ENCODE measurements around the gene EFNB2.

Gene EFNB2

DNA sequence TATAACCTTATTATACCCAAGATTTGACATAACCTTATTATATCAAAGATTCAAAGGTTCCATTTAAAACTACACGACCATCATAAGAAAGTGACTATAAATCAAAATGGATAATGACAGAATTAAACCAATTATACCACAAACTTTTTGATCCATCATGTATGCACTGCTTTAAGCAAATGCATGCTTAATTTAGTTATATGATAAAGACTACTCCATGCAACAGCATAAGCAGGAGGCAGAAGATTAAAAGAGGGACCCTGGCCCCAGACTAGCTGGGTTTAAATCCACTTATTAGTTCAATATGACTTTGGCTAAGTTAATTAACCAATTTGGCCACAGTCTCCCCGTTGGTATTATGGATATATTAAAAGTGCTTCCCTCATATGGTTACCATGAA lies 11.4 kb downstream of the EFNB2 start:
- no peak for DNase-seq

DNA sequence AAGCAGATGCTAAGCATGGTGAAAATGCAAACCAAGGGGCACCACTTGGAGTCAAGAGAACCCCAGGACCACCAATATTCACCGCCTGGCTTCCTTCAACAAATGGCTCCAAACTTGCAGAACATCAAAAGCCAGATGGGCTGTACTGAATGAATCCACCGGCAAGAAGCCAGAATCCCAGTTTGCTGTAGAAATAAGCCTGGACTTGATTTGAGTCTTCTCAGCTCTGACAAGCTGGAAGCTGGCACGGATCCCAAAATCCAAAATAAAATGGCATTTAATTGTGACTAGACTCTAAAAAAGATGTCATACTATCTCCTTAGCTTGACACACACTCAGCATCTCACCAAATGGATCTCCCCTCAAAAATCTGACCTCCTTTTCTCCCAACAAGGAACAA lies 11.9 kb downstream of the EFNB2 start:
- DNase-seq, result no peak

DNA sequence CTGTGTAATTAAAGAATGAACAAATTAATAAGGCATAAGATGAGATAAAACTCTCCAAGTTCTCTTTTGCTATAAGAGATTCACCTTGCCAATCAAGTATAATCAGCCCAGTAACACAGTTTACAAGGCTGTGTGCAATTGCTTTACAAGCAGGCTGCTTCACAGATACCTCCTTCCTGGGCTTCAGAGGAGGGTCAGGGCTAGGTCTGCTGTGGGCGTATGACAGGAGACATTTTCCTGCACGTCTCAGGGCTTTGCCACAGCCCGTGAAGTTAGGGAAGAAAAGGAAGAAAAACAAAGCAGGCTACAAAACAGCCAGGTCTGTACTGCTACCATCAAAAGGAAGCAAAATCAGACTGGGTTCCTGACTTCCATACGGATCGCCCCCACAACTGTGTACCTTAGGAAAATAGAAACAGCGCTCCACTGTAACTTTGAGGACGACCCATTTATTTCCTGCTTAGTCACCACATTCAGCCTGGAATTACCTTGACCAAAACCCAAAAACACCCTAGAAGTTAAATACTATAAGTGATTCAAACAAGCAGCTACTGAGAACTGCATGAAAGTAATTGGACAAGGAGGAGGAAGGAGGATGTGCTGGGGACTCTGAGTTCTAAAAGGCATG lies 12.4 kb downstream of the EFNB2 start:
- no peak for DNase-seq

DNA sequence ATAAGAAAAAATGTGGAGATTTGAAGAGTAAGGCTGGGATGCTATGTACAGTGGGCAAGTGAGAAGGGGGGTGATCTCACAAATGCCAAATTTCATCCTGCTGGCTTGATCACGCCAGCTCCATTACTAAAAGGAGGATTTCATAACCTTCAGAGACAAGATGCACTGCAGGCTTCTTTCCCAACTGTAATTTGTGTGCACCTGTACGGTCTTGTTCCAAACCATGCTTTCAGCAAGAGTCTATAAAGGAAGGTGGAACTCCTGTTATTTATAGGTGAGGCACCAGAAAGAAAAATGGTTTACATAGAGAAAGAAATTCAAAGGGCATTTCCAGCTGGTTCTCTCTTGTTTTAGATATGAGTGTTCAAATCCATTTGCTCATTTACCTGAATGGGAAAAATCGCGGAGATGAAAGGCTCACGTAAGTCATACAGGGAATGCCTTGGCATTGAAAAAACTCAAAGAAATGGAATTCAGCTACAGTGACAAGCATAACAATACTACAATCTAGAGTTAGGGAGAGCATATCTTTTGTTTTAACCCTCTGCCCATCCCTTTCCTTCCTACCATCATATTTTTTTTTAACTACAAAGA lies 13.3 kb downstream of the EFNB2 start:
- DNase-seq, result no peak

GRCh38 chr13:106521095-106521799 lies 14.2 kb downstream of the EFNB2 start:
- no peak for DNase-seq

GRCh38 chr13:106520251-106521054 lies 15.0 kb downstream of the EFNB2 start:
- DNase-seq, result no peak

- no peak for DNase-seq
These were observed 16.9 kb downstream of the EFNB2 start for GRCh38 chr13:106518512-106518911.

- DNase-seq, result no peak
These were observed 18.2 kb downstream of the EFNB2 start for GRCh38 chr13:106517109-106517847.

DNA sequence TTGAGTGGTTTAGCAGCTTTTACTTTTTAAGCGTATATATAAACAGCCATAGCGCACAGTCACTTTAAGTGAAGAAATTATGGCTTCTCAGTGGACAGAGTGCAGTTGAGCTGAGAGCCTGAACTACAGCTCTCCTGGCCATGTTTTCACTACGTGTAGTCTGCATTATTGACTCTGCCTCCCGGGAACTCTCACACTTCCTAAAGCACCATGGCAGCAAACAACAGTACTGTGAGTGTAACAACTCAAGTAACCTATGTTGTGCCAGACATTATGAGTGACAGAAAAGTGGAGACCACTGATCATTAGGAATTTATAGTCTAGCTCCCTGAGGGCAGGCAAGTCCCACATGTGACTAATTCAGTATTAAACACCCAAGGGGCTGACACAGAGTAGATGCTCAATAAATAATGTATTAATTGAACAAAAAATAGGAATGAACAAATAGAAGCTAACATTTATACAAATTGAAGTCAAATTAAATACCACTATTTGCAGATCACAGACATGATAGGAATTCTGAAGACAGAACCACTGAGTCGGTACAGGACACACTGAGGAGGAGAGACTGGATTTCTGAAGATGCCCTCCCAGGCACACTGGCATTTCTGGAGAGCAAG lies 19.7 kb downstream of the EFNB2 start:
- DNase-seq, result no peak

DNA sequence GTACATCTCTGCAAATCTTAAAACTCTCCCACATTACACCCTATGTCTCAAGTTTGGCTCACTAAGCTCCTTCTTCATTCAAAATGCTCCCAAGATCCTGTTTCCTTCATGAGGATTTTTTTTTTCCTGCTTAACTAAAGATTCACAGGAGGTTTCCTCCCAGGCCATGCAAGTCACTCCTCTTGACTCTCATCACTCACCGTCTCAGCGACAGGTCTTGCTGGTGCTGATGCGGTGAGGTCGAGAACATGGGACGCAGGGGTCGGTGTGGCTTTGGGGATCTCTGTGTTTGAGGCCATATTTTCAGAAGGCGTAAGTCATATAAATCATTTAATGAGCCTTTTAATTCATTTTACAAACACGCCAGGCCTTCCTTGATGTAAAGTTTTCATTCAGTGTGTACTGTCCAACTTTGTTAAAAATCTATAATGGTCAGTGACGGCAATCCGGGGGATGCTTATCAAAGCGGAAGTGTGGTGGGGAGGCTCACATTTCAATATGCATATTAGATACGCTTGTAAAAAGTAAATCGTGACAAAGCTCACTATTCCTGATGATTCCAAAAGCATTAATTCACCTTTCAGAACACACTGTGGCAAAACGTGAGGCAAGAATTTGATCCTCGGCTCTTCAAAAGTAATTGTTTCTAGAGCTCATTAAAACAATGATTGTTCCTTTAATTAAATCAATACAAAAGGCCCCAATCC lies 20.4 kb downstream of the EFNB2 start:
- no peak for DNase-seq

DNA sequence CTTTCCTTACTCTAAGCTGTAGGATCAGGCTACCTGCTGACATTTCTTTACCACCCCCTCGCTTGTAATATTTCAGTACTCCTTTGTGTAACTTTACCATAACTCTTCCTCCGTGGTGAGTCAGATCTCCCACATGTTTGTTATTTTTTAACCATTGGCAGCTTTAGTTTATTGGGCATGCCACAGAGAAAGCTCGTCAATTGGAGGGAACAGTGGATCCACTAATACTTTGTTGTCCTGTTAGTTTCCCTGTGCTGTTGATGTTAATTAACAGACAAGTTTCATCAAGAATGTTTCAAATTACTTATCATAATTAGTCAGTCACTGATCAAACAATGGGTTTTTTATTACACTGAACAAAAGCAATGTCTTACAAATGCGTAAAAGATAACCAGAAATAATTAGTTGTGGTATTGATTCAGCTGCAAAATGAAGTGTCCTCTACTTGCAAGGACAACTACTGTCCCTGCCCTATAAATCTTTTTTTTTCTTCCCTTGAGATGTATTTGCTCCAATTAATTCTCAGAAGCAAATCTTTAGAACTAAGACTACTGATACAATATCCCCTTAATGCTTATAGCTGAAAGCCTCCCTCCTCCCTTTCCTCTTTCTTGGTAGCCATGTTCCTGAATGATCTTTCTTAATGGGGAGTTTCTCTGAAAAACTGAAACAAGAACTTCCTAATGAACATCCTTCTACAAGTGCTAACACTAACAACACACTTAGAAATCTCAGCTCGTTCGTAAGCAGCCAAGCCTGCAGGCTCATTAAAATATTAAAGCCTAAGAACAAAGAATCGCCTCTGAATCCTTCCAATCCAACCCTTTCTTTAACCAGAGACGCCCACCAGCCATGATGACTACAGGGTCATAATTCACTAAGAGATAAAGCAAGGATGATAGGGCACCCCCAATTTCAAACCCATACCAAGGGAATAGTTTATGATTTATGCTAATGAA lies 22.2 kb downstream of the EFNB2 start:
- no peak for DNase-seq

DNA sequence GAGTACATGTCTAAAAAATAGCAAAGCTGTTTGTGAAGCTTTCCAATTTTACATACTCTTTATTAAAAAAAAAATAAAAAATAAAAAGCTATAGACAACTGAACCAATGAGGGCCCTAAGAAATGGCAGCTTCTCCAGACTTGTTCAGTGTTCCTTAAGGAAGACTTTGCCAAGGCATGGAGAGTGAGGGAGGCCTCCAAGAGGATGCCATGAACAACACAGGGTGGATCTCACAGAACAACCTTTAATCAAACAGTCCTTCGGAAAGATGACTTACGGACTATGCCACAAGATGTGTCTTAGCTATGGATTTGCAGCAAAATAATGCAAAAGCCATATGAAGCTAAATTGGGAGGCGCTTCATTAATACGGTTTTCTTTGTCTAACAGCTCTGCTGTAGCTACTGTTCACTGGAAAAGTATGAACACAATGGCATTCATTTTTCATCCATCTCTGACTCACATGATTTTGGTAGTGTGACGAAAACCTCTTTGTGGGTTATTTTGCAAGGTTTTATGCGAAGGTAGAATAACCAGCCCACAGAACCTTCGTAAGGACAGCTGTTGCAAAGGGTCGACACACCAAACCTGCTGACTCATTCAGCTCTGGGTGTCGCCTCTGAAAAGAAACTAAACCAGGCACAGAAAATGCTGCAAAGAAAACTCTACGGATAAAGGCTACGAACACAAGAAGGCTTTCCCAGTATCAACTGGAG lies 27.7 kb downstream of the EFNB2 start:
- DNase-seq, result no peak

DNA sequence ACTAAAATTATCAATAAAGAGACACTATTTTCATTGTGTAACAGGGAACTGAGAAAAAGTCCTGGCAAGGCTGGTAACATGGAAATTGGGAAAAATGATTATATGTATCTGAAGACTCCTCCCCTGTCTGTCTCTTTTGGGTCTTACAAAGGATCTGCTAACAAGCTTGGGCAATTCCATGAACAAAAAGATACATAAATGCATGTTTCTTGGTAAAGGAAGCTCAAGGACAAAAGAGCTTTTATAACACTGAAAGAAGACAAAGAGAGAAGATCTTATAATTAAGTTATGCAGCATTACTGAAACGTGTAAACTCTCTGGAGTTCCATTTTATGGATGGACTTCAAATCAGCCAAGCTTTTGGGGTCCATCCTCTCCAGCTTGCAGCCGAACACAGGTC lies 29.2 kb downstream of the EFNB2 start:
- no peak for DNase-seq

DNA sequence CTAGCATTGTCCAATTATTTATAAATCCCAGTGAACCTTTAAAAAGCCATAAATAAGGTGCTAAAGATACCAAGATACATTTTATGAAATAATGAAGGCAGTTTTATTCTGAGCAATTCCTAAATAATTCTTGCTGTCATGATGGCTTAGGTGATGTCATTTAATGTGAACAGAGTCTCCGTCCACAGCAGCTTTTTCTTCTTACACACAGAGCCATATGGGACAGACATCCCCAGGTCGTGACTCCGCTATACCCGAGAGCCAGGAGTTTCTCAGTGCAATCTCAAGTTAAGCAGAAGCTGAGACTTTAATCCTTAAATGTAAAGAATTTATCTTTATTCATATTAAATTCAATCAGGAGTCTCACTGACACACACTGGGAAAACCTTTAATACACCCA lies 29.7 kb downstream of the EFNB2 start:
- no peak for DNase-seq

GRCh38 chr13:106505295-106505694 lies 30.2 kb downstream of the EFNB2 start:
- no peak for DNase-seq

GRCh38 chr13:106503730-106504453 lies 31.6 kb downstream of the EFNB2 start:
- DNase-seq, result no peak

GRCh38 chr13:106503272-106503671 lies 32.2 kb downstream of the EFNB2 start:
- DNase-seq, result no peak

DNA sequence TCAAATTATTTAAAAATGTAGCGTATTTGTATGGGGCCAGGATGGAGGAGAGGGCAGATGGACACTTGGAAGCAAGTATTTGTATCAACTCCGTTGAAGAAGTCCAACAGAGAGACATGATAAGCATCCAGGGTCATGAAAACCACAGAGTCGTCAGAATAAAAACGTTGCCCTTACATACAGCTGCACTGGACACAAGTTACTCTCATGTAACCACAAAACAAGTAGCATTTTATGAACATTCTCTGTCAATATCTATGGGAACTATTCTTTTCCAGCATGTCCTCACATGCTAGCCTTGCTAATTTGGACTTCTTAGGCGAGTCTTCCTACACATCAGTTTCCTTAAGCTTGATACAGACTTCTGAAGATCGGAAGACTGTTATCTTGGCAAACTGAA lies 35.0 kb downstream of the EFNB2 start:
- DNase-seq, result no peak

DNA sequence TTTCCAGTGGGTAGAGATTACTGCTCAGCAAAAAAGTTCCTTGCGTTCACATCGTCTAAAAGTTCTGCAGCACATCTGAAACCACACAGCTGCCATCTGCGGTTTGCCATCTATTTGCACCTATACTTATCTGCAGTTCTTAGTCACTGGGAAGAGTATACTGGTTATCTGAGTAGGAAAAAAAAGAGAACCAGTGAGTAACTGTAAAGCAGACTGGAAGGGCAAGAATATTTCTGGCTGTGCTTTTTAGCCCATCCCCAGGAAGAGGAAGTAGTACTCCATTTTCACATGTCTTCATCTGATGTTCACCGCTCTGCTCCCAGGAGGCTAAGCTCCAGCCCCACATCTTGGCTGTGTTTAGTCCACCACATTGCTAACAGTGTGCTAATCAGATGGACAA lies 35.6 kb downstream of the EFNB2 start:
- DNase-seq, result no peak
